Measurements from ENCODE around the gene IGSF6.
"Not testable (repeated sequence)": the region's sequence is repeated elsewhere in the genome, so short reads cannot be mapped to it uniquely, and the experiment has no call there.

The IGSF6 gene

GRCh38 chr16:21652453-21652852 lies at the start of gene IGSF6:
IGSF6 (minus strand) TSS chr16:21652608; CDS start chr16:21652598, 10 bp downstream.
- DNase-seq: no peak

GRCh38 chr16:21701271-21701670 lies 48.9 kb upstream of the IGSF6 start:
- DNase-seq: no peak

- no peak for DNase-seq
These were observed 46.0 kb upstream of the IGSF6 start for GRCh38 chr16:21698169-21699032.

GRCh38 chr16:21697032-21697431 lies 44.6 kb upstream of the IGSF6 start:
- no peak for DNase-seq

- no peak for DNase-seq
These were observed 42.2 kb upstream of the IGSF6 start for GRCh38 chr16:21694609-21695008.

- not testable (repeated sequence) for DNase-seq
These were observed 38.6 kb upstream of the IGSF6 start for GRCh38 chr16:21690967-21691366.

- no peak for DNase-seq
These were observed 36.7 kb upstream of the IGSF6 start for GRCh38 chr16:21689107-21689506.

- no peak for DNase-seq
These were observed 32.6 kb upstream of the IGSF6 start for GRCh38 chr16:21685034-21685455.

- DNase-seq: peak; percentile 47
These were observed 31.8 kb upstream of the IGSF6 start for GRCh38 chr16:21684199-21684598.

- DNase-seq: no peak
These were observed 30.8 kb upstream of the IGSF6 start for GRCh38 chr16:21683184-21683583.

- DNase-seq: not testable (repeated sequence)
These were observed 28.3 kb upstream of the IGSF6 start for GRCh38 chr16:21680714-21681113.

GRCh38 chr16:21674456-21674855 lies 22.0 kb upstream of the IGSF6 start:
- not testable (repeated sequence) for DNase-seq

GRCh38 chr16:21673469-21673868 lies 21.1 kb upstream of the IGSF6 start:
- no peak for DNase-seq

GRCh38 chr16:21667575-21667974 lies 15.2 kb upstream of the IGSF6 start:
- no peak for DNase-seq

- DNase-seq: no peak
These were observed 14.4 kb upstream of the IGSF6 start for GRCh38 chr16:21666772-21667171.

GRCh38 chr16:21664801-21665492 lies 12.5 kb upstream of the IGSF6 start:
- no peak for DNase-seq

- no peak for DNase-seq
These were observed 11.7 kb upstream of the IGSF6 start, which contains the start of gene OTOA for GRCh38 chr16:21663889-21664647. OTOA (plus strand) TSS chr16:21663968; CDS start chr16:21678515, 14,547 bp downstream.

GRCh38 chr16:21659124-21659523 lies 6.7 kb upstream of the IGSF6 start:
- DNase-seq: no peak

GRCh38 chr16:21656795-21657768 lies 4.7 kb upstream of the IGSF6 start:
- DNase-seq: peak; percentile 19

GRCh38 chr16:21654881-21655280 lies 2.5 kb upstream of the IGSF6 start:
- no peak for DNase-seq

GRCh38 chr16:21654466-21654865 lies 2.1 kb upstream of the IGSF6 start:
- DNase-seq: no peak

- no peak for DNase-seq
These were observed 1.2 kb upstream of the IGSF6 start for GRCh38 chr16:21653571-21653970.
